GM11168 (cell line): ENCODE measurements around the gene ASPSCR1.

ENCODE experiments used
- in situ Hi-C: fragments of 300-500 bp; cut with MboI; formaldehyde crosslinking; loops from one replicate; pipeline ENCODE4 v1.12.0; 2022; ENCODE audit warnings: low sequenced_read_pairs; ENCODE audit not compliant: unreplicated experiment

Gene ASPSCR1

GRCh38 chr17:82051776-82052637, 74.6 kb downstream of the ASPSCR1 start, which contains the start of the genes GPS1 and RFNG:
TSS of gene GPS1 (plus strand) at chr17:82051898. CDS start at chr17:82051932, 34 bp downstream.
TSS of gene RFNG (minus strand) at chr17:82051811. CDS start at chr17:82051766, 45 bp downstream.
- in situ Hi-C loops, result no loop called here

- in situ Hi-C loops, result no loop called here
Observed at GRCh38 chr17:82052638-82053059, 75.2 kb downstream of the ASPSCR1 start.

GRCh38 chr17:82053130-82053529, 75.7 kb downstream of the ASPSCR1 start:
- in situ Hi-C loops, result no loop called here

- in situ Hi-C loops, result no loop called here
Observed at GRCh38 chr17:82053556-82054263, 76.3 kb downstream of the ASPSCR1 start.

- in situ Hi-C loops, result no loop called here
Observed at GRCh38 chr17:82054351-82055022, 77.1 kb downstream of the ASPSCR1 start.

- in situ Hi-C loops, result no loop called here
Observed at GRCh38 chr17:82055023-82055964, 77.9 kb downstream of the ASPSCR1 start.

GRCh38 chr17:82055965-82056728, 78.7 kb downstream of the ASPSCR1 start:
- in situ Hi-C loops, result no loop called here

- in situ Hi-C loops, result no loop called here
Observed at GRCh38 chr17:82056729-82057621, 79.5 kb downstream of the ASPSCR1 start.

- in situ Hi-C loops, result no loop called here
Observed at GRCh38 chr17:82058230-82058854, 80.9 kb downstream of the ASPSCR1 start.

- in situ Hi-C loops, result no loop called here
Observed at GRCh38 chr17:82058855-82059249, 81.4 kb downstream of the ASPSCR1 start.

GRCh38 chr17:82059272-82060000, 82.0 kb downstream of the ASPSCR1 start:
- in situ Hi-C loops, result no loop called here

- in situ Hi-C loops, result no loop called here
Observed at GRCh38 chr17:82060001-82060380, 82.6 kb downstream of the ASPSCR1 start.

- in situ Hi-C loops, result no loop called here
Observed at GRCh38 chr17:82060614-82061013, 83.2 kb downstream of the ASPSCR1 start.

- in situ Hi-C loops, result no loop called here
Observed at GRCh38 chr17:82061047-82061925, 83.9 kb downstream of the ASPSCR1 start.

GRCh38 chr17:82062076-82062983, 84.9 kb downstream of the ASPSCR1 start:
- in situ Hi-C loops, result no loop called here
